ENCODE data around the gene PCYOX1L. TPM values are rescaled to one million over a fixed set of nuclear protein-coding genes. Genes with fewer than 3 reads are reported as not detected.

PCYOX1L gene
- total and polyA plus RNA-seq, 9 of the 15 experiments (the other 6 are each of a cell fraction or from before 2014, with no cell fraction given), result 2.3 to 17.9 (median 6.0) TPM

GRCh38 chr5:149362541-149362940 is 4.7 kb downstream of the PCYOX1L start:
- Histone ChIP-seq H3K27me3 (ENCODE audit: control insufficient read depth in 2 of 2, insufficient read depth in 2 of 2, low read length in 2 of 2) (no peaks in the 10 kb centered on the region), H3K9ac (ENCODE audit: insufficient read depth in 1 of 2, low read depth in 2 of 2, low read length in 2 of 2) (peak overlapping the region in 1 of 2 experiments; percentile 65; a peak in 1 of 4 replicates), H4K20me1 (replicated peaks; ENCODE audit: control insufficient read depth, insufficient read depth, low read length) (no peaks in the 10 kb centered on the region), H3K27ac (ENCODE audit: extremely low read depth, low read depth, low read length) (no peak overlapping the region), H3K79me2 (ENCODE audit: control insufficient read depth, insufficient read depth, low read length) (peaks cover 12% of the 10 kb centered on the region; the same call in 2 of the 3 replicates), H2AFZ (ENCODE audit: low read depth, low read length) (no peak overlapping the region), H3K4me2 (ENCODE audit: insufficient read depth, low read length) (no peak overlapping the region), H3K4me1 (replicated peaks in 1 of 2; ENCODE audit: control insufficient read depth in 2 of 2, insufficient read depth in 2 of 2, low read length in 2 of 2) (peaks cover 24 to 33% of the 10 kb centered on the region in 2 experiments; a peak in 4 of 5 replicates), H3K9me1 (ENCODE audit: control insufficient read depth, insufficient read depth, low read length) (no peaks in the 10 kb centered on the region), H3K4me3 (no peak overlapping the region), H3K36me3 (ENCODE audit: control insufficient read depth, insufficient read depth, low read length) (no peaks in the 10 kb centered on the region), H3K9me3 (replicated peaks; ENCODE audit: control insufficient read depth, insufficient read depth, low read depth, low read length) (no peaks in the 10 kb centered on the region)
- no peak for DNase-seq (ENCODE audit: extremely low read depth in 1 of 4, low spot score in 3 of 4)
- ChIA-PET POLR2A (interaction anchor here (0.6 to 1.4 kb wide), 3 partner anchors 9 to 259 kb away, joined by 3 read pairs; no protein-coding TSS in a partner anchor), CTCF (ENCODE audit: low intra/inter-chr PET ratio) (no interaction called here)
- WGBS (ENCODE audit: insufficient coverage, low coverage, missing lambda C conversion rate), result 71% methylated on average over 12 of the region's 12 CpGs
- FAIRE-seq, result no peak
- no peak for TF ChIP-seq RBM25 (IDR thresholded peaks at IDR 0.05; ENCODE audit: low read depth, low read length, severe bottlenecking)
- 0 out of 2 replicates have a peak, but pooled peaks have one; percentile 32 for TF ChIP-seq POLR2G (IDR thresholded peaks at IDR 0.05; ENCODE audit: low read depth, low read length)
- intact Hi-C loops (cut with micrococcal nuclease), result no loop called here
- in situ Hi-C loops (cut with MboI), result no loop called here
- no TSS peak for BruUV-seq (replicated peaks)
- no peak for ATAC-seq

- Histone ChIP-seq H3K9me3 (replicated peaks; ENCODE audit: control insufficient read depth, insufficient read depth, low read depth, low read length) (no peaks in the 10 kb centered on the region), H3K9ac (ENCODE audit: insufficient read depth in 1 of 2, low read depth in 2 of 2, low read length in 2 of 2) (no peak overlapping the region), H2AFZ (ENCODE audit: low read depth, low read length) (no peak overlapping the region), H3K79me2 (ENCODE audit: control insufficient read depth, insufficient read depth, low read length) (peaks cover 7% of the 10 kb centered on the region; the same call in 2 of the 3 replicates), H3K4me2 (ENCODE audit: insufficient read depth, low read length) (no peak overlapping the region), H3K9me1 (ENCODE audit: control insufficient read depth, insufficient read depth, low read length) (no peaks in the 10 kb centered on the region), H3K27me3 (ENCODE audit: control insufficient read depth in 2 of 2, insufficient read depth in 2 of 2, low read length in 2 of 2) (no peaks in the 10 kb centered on the region), H3K27ac (ENCODE audit: extremely low read depth, low read depth, low read length) (no peak overlapping the region), H3K4me1 (replicated peaks in 1 of 2; ENCODE audit: control insufficient read depth in 2 of 2, insufficient read depth in 2 of 2, low read length in 2 of 2) (peaks cover 27 to 29% of the 10 kb centered on the region in 2 experiments; a peak in 4 of 5 replicates), H3K4me3 (no peak overlapping the region), H4K20me1 (replicated peaks; ENCODE audit: control insufficient read depth, insufficient read depth, low read length) (no peaks in the 10 kb centered on the region), H3K36me3 (ENCODE audit: control insufficient read depth, insufficient read depth, low read length) (no peaks in the 10 kb centered on the region)
- FAIRE-seq, result no peak
- ChIA-PET CTCF (ENCODE audit: low intra/inter-chr PET ratio) (no interaction called here), POLR2A (interaction anchor here (0.7 to 1.6 kb wide), 4 partner anchors 8 to 101 kb away, joined by 3 read pairs; no protein-coding TSS in a partner anchor)
- intact Hi-C loops (cut with micrococcal nuclease), result no loop called here
- no TSS peak for BruUV-seq (replicated peaks)
- no peak for DNase-seq (ENCODE audit: extremely low read depth in 1 of 4, low spot score in 3 of 4)
- ATAC-seq, result no peak
- in situ Hi-C loops (cut with MboI), result no loop called here
- TF ChIP-seq SPI1 (IDR thresholded peaks at IDR 0.05; ENCODE audit: borderline replicate concordance, low read depth, low read length) (peak; percentile 39; the same call in 1 of the 2 replicates), ZNF561 (CRISPR knock-in tag; conservative IDR thresholded peaks at IDR 0.05) (no peak)
Measured at GRCh38 chr5:149363358-149363757, 5.5 kb downstream of the PCYOX1L start.

Data from K562 (cell line).